HG03103 (cell line): Measurements from ENCODE around the gene MPO.

Experiments used
- ATAC-seq: cut with Tn5 transposase; IDR thresholded peaks from one replicate; pipeline ENCODE4 v1.9.1; 2021; ENCODE audit warnings: low read depth; ENCODE audit not compliant: unreplicated experiment

Gene MPO

GRCh38 chr17:58320570-58321323, 40.0 kb upstream of the MPO start:
- no peak for ATAC-seq

GRCh38 chr17:58320163-58320558, 39.4 kb upstream of the MPO start:
- no peak for ATAC-seq

- no peak for ATAC-seq
Observed at GRCh38 chr17:58319173-58320162, 38.7 kb upstream of the MPO start.

- no peak for ATAC-seq
Observed at GRCh38 chr17:58318627-58319172, 38.0 kb upstream of the MPO start.

- ATAC-seq: no peak
Observed at GRCh38 chr17:58318065-58318481, 37.3 kb upstream of the MPO start.

- peak; percentile 61 for ATAC-seq
Observed at GRCh38 chr17:58317421-58318064, 36.8 kb upstream of the MPO start.

- ATAC-seq: no peak
Observed at GRCh38 chr17:58316260-58316960, 35.7 kb upstream of the MPO start.

GRCh38 chr17:58315750-58316149, 35.0 kb upstream of the MPO start:
- ATAC-seq: no peak

GRCh38 chr17:58315281-58315711, 34.6 kb upstream of the MPO start:
- ATAC-seq: no peak

- ATAC-seq: no peak
Observed at GRCh38 chr17:58314706-58315015, 33.9 kb upstream of the MPO start.

GRCh38 chr17:58313815-58314705, 33.3 kb upstream of the MPO start:
- ATAC-seq: no peak

GRCh38 chr17:58312829-58313228, 32.1 kb upstream of the MPO start:
- no peak for ATAC-seq

- no peak for ATAC-seq
Observed at GRCh38 chr17:58312021-58312630, 31.4 kb upstream of the MPO start.

- no peak for ATAC-seq
Observed at GRCh38 chr17:58311429-58311894, 30.7 kb upstream of the MPO start.

- no peak for ATAC-seq
Observed at GRCh38 chr17:58310511-58311428, 30.0 kb upstream of the MPO start.

GRCh38 chr17:58309918-58310259, 29.2 kb upstream of the MPO start:
- no peak for ATAC-seq

GRCh38 chr17:58308985-58309917, 28.5 kb upstream of the MPO start:
- ATAC-seq: no peak
